IPS DF 4.7 (cell line): Measurements from ENCODE around the gene CCDC186.

Source experiments
- DNase-seq: peaks from one replicate; pipeline ENCODE4 v3.0.0-alpha.2; 2013; ENCODE audit warnings: low spot score; ENCODE audit errors: extremely low read depth

Gene CCDC186

DNA sequence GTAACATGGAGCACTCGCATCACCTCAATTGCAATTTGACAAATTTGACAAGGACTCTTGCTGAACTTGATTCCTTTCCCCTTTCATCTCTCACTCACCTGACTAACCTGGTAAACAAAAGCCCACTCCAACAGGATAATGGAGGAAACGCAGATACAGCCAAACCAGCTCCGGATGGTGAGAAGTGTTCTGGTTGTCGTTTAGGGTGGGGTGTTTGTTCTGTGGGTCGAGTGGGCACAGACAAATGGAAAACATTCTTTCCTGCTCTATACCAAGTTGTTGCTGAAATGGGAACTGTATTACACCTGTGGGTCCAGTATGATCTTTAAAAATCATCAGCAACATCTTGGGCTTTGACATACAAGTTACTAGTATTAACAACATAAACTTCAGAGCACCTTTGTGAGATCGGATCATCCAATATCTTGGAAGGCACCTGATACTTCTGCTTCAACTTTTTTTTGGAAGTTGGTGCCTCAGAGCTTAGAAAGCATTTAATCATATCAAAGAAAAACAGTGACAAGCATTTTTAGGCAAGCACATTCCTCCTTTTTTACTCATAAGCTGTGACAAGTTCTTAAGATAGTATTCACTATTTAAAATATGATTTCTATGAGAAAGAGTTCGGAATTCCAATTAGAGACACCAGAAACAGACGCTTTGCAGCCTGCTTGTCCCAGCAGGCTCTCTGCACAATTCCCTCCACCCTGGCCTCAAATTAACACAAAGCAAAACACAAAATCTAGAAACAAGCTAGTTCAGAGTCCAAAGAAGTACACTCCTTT is 58.1 kb downstream of the CCDC186 start:
- no peak for DNase-seq

DNA sequence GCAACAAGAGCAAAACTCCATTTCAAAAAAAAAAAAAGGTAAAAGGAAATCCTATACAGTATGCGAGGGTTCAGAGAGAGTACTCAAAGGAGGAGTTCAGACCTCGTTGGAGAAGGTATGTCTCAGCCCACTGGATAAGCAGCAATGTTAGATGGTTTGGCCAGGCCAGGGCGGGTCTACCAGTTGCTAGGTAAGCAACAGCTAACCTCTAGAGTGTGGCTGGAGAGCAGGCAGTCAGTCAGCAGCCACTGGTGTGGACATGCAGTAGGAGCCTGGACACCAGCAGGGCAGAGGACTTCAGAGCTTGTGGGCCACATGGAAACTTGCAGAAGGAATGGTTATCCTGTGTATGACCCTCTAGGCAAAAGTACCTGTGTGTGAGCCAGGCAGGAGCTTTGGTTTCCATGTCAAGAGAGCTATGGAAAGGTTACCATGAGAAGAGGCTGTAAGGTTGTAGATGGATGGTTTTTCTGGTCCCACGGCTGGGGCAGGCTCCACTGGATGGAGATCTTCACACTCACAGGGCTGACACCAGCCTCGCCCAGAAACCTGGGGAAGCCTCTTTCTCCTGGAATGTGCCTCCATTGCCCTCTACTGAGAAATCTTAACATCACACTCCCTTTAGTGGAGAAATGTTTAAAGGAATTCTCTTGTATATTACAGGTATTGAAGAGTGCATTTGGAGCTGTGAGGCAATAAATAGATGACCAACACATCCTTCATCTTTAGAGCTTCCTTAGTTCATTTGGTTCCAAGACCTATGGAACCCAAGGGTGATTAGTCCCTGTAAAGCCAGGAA is 63.6 kb downstream of the CCDC186 start:
- DNase-seq, result no peak

DNA sequence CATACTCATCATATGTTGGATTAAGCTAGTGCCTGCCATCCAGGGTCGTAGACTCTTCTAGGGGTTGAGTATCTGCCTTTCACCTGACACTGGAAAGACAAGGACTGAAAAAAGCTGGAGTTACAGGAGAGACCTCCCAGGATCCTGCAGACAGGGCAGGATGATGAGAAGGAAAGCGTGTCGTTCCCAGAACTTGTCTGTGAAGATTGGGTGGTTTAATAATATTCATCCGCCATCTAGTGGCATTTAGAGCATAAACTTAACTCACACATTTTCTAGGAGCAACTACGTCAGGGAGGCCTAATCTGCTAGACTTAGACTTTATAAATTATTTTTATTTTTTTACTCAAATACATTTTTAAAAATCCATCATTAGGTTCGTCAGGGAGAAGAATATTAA is 70.7 kb downstream of the CCDC186 start:
- no peak for DNase-seq

DNA sequence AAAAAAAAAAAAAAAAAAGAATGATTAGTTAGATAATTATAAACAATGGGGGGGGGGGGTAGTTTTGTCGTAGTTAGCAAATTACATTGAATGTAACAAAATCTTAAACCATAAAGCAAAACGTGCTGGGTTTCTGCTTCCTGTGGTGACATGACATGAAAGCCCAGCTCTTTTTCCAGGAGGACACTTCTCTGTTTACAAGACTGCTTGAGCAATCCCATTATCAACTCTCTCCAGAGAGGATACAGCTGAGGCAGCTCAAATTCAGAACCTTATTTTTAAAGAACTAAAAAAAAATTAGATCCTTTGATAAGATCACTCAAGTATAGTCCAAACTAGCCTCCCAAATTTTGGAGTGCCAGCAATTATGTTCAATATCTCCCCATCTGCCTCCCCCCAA is 71.7 kb downstream of the CCDC186 start:
- DNase-seq, result no peak

DNA sequence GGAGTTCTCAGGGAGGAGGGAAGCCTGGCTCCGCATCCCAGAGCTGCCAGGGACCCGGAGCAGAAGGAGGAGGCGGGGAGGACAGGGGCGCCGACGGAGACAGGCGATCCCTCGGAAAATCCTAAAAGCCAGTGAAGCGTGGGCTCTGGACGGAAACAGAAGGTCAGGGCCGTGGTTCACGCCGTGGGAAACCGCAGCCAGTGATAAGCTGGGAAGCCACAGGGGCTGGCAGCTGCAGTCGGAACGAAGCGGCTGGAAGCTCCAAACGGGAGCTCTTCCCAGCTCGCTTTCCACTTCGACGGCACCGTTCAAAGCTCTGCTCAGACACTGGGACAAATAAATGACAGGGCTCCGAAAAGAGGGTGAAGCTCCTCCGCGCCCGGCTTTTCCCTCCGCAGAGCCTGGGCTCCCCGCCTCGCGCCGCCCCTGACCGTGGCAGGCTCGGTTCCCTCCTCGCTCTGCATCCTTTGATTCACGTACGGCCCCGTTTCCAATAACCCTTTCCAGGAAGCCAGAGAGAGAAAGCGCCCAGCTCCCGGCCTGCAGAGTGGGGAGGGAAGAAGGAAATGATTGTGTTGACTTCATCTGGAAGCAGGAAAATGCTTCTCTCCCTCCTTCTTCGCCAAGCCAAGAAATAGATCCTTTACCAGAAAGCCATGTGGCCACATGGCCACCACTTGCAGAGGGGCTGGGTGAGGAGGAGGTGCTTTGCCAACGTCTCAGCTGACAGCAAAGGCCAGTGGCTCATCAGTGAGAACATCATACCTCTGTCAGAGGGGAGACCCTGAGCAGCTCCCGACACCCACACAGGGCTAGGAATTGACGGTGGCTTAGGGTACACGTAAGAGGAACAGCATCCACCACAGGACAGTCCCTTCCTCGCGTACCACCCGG is 72.9 kb downstream of the CCDC186 start:
- no peak for DNase-seq

DNA sequence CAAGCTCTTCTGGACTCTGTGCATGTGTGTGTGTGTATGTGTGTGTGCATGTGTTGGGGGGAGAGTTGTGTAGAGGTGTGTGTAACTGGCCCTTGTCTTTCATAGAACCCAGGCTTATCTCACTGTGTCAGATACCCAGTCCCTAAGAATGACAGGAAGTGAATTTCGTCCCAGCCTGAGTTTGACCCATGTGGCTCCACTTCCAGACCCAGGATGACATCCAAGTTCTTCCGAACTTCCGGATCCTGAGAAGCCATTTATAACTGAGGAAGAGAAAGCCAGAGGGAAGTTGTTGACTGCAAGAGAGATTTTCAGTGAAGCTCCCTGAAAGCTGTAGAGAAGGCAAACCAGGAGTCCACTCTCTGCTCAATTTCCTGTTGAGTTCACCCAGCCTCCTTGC is 77.1 kb downstream of the CCDC186 start:
- DNase-seq, result no peak

DNA sequence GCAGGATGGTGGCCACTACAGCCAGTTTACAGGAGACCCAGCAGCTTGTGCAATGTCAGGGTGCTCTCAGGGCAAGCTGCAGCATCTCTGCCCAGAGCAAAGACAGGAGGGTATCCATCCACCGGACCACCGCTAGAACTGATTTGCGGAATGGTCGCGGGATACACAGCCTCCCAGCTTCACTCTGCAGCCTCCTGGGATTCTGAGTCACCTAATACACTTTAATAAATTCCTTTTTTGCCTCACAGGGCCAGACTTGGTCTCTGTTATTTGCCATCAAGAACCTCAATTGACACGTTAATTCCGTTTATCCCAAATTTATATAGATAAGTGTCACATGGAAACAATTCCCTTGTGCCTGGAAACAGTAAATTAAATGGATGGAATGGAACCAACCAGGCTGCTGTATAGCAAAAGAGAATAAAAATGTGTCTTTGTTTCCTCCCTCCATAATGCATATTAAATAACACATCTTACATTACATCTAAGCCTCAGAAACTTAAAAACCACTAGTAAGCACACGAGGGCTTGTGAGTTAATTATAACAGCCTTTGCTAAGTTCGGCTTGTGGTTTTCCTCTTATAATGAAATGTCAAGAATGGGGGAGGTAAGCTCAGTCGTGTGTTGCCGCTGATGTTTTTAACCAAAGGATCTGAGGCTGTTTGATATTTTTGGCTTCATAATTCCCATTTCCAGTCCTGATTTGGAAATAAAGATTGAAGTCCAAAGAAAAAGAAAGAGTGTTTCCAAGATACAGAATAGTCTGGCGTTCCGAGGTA is 78.3 kb downstream of the CCDC186 start:
- no peak for DNase-seq

DNA sequence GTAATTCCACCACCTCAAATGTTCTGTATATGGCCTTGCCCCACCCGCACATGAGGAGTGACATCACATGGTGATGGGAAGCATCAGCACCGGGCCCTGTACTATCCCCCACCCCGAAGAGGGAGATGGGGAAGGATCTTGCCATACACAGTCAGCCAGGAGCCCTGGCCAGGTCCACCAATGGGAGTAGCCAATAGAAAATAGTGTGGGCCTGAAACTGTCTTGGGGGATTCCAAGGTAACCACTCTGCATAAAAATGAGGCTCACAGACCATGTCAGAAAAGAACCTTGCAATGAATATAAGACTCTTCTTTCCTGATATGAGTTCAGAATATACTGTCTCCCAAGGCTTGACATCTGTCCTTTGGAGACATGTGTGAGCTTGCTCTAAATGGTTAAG is 79.2 kb downstream of the CCDC186 start:
- no peak for DNase-seq

DNA sequence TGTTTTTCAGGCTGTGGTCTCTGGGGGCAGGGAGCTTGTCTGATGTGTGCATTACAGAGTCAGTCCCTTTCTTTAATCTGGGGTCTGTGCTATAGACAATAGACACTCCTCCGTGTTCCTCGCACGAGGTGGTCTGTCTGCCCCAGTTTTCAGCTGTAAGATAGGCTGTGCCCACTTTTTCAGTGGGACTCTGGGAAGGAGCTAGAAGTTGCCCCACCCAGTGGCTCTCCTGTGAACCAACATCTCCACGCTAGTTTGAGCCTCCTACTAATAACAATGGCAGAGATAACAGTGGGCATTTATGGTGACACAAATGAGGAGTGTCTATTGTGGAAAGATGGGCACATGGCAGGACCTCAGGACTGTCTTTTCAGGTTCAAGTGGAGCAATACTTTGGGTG is 86.3 kb downstream of the CCDC186 start:
- no peak for DNase-seq

DNA sequence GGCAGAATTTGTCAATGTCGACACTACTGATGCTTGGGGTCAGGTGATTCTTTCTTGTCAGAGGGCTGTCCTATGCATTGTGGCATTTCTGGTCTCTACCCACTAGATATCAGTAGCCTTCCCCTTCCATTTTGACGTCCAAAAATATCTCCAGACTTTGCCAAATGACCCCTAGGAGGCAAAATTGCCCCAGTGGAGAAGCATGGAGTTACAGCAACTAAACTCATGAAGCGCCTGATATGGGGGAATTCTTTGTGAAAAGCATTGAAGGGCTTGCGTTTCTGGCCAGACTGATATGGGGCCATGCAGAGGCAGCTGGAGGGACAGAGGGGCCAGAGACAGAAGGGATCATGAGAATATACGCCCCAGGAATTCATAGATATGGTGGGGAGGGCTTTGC is 86.7 kb downstream of the CCDC186 start:
- DNase-seq, result no peak

DNA sequence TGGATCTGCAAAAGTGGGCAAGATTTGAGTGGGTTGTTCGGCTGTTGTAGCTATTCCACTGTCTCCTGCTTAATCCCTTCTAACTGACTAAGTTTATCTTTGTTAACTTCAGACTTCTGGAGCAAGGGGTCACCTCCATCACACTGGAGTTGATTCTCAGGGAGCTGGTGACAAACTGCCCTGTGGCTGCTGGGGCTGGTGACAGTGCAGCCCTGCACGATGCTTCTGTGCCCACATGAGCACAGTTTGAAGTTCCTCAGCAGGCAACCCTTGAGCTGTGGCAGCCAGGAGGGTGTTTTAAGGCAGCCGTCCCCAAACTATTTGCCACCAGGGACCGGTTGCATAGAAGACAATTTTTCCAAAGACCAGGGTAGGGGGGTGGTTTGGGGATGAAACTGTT is 89.8 kb downstream of the CCDC186 start:
- no peak for DNase-seq

DNA sequence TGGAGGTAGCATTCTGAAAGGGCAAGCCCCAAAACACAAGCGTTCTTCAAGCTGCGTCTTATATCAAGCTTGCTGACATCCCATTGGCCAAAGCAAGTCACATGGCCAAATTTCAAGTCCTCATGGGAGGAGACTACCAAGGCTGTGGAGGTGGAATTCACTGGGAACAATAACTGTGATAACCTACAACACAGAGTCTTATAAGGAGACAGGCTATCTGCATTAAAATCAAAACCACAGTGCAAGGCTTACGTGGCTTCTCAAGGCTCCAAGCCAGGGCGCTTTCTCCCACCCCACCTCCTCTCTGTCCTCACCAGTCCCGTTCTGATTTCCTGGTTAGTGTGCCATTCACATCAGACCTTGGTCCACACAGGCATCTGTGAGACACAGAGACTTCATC is 91.0 kb downstream of the CCDC186 start:
- DNase-seq, result no peak

DNA sequence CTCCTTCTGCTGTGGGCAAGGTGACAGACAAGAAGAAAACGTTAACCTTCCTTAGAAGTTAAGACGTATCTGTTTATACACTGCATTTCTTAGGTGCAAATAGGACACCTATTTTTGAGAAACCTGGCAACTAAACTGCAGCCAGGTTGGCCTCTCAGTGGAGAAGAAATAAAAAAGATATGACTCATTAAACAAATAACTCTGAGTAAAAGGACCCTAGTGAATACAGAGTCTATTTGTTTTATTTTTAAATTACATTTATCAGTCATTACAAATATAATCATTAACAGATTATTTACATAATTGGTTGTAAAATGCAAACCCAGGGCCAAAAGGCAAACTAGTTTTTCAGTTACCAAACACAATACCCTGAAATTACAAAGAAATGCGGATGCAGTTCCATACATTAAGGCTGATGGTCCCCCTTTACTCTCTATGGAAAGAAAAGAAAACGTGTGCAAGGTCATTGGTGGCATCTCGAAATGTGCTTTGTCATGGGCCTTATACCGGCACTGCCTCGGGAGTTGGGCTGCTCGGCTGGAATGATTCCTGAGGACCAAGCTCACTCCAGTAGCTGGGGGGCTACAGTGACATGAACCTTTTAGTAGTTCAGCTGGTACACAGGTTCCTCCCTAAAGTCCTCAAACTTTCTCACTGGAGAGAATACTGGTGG is 92.0 kb downstream of the CCDC186 start:
- no peak for DNase-seq

DNA sequence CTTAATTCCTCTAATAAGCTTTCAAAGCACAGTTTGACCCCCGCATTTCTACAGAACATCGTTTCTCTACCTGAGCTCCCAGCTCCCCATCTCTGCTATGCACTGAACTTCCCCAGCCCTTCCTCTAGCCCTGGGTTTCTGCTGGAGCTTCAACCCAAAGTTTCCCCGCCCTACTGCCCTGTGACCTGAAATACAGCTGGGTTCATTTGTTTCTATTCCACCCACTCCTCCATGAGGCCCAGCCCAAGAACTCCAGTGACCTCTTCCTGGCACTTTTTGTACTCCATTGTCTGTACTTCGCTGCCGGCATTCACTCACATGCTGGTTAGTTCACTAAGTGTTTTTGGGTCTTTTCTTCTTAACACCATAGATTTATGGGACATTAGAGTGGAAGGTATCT is 94.6 kb downstream of the CCDC186 start:
- DNase-seq, result no peak

DNA sequence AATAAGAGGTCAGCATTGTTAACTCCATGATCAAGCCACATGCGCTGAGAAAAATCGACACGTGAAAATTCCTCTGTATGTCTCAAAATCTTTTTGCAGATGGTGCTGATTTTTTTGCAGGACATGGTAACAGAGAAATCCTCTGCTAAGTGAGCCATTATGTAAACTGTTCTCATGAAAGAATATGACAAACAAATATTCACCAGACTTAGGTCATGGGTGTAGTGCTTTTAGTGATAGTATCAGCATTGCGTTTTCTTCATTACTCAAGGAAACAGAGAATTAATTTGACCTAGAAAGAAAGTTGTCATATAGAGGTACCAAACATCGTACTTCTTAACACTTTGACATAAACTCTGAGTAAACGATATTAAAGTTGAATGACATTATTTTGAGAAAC is 95.7 kb downstream of the CCDC186 start:
- DNase-seq, result no peak

DNA sequence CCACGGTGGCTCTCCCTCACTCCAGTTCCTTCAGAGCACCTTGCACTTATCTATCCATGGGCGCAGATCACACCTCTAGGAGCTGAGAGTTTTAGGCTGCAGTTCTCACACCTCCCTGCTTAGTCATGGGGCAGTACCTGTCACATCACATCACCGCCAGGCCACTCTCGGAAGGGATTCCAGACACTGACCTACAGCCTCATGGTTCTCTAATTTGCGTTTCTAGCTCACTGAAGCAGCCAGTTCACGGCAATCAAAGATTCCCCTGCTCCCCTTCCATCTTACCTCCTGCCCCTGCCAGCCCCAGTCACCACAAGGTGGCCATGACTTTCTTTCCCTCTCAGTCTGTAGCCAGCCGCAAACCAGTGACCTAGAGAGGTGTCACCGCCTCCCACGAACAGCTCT is 96.2 kb downstream of the CCDC186 start:
- no peak for DNase-seq

DNA sequence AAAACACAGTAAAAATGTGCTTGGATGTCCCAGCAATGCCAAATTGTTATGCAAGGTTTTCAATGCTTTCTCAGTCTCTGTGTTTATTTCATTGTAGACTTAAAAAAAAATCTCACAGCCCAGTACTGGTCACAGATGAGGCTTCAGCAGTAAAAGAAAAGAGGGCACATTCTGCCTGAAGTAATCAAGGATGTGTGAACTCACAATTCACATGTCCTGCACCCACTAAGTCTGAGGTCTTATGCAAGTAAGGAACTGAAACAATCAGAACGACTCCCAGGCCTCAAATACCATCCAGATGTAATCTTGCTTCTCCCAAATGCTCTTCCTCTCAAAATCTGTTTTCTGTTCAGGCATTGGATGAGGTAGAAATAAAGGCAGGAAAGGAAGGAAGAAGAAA is 96.7 kb downstream of the CCDC186 start:
- no peak for DNase-seq

DNA sequence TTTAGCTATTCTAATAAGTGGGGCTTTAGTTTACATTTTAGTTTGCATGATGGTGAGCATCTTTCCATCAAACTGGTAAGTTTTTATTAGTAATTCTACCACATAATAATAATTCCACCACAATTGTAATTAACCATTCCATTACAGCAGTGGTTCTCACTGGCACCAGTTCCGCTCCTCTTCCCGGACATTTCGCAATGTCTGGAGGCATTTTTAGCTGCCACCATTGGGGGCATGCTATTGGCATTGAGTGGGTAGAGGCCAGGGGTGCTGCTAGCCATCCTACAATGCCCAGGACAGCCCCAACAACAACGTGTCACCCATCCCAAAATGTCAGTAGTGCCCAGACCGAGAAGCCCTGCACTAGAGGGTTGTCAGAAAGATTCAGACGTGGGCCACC is 98.9 kb downstream of the CCDC186 start:
- DNase-seq, result no peak

DNA sequence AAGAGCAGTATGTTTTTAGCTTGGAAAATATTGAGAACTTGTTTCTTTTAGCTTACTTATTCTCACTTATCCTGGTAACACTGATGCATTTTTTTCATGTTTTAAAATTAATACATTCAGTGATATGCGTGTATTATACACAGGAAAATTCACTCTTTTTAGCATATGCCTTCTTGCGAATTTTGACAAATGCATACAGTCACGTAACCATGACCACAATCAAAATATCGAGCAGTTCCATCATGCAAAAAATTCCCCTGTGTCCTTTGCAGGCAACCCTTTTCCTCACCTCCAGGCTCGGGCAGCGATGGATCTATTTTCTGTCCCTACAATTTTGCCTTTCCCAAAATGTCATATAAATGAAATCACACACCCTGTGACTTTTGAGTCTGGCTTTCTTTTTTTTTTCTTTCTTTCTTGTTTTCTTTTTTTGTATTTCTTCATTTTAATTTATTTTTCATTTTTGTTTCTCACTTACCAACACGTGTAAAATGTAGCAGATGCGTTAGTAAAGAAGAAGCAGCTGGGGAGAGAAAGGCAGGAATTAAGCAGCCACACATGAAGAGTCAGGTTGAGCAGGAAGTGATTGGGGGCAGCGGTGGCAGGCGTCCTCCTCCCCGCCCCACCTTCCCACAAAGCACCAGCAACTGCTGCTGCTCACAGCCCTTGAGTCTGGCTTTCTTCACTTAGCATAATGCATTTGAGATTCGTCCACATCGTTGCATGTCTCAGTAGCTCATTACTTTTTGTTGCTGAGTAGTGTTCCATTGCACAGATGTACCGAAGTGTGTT is 100.4 kb downstream of the CCDC186 start:
- no peak for DNase-seq

DNA sequence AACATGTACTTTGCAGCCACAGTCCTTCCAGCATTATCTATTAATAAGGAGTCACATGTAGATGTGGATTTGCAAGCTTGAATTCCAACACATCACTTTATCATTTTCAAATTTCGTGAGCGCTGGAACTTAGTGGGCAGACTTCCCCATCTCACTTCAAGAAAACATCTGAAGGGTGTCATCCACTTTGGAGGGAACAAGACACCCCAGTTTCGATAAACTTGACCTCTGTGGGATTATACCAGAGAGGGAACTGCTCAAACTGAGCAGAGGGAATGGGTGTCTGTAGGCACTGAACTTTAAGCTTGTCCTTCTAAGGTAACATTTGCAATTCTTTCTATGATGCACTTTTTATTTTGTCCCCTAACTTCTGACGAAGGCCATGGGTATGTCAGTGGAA is 102.8 kb downstream of the CCDC186 start:
- no peak for DNase-seq
